ENCODE data around the gene CRB1.
A peak's percentile ranks its signal among the peaks of the same experiment; 100 is the strongest.

CRB1 gene

DNA sequence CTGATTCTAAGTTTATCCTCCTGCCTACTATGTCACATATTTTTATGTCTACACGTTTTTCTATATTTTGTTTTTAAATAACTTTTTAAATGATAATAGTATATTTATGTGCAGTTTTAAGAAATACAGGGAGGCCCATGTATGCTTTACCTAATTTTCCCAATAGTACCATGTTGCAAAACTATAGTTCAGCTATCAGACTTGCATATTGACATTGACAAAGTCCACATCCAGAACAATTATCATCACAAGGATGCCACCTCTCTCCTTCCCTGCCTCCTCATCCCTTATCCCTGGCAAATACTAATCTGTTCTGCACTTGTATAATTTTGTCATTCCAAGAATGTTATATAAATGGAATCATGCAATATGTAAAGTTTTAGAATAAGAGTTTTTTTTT is 90.9 kb downstream of the CRB1 start:
- H3K27ac ChIP-seq (ENCODE audit: insufficient read depth, low read length, poor library complexity, severe bottlenecking) = no peak overlapping the region
- no peaks in the 10 kb centered on the region for H3K36me3 ChIP-seq (ENCODE audit: control insufficient read depth, insufficient read depth, low read length)
- H3K4me1 ChIP-seq (ENCODE audit: control insufficient read depth, insufficient read depth, low read length, poor library complexity, severe bottlenecking) = no peaks in the 10 kb centered on the region
- no peaks in the 10 kb centered on the region for H3K9me3 ChIP-seq (ENCODE audit: control insufficient read depth, low read length)
- no peaks in the 10 kb centered on the region for H3K27me3 ChIP-seq (replicated peaks; ENCODE audit: control insufficient read depth, insufficient read depth, low read length, poor library complexity, severe bottlenecking)
- no peak overlapping the region for H3K4me3 ChIP-seq (ENCODE audit: insufficient read depth, low read depth, low read length, poor library complexity, severe bottlenecking)
- DNase-seq = no peak

- H3K4me1 ChIP-seq (ENCODE audit: control insufficient read depth, insufficient read depth, low read length, poor library complexity, severe bottlenecking) = no peaks in the 10 kb centered on the region
- H3K9me3 ChIP-seq (ENCODE audit: control insufficient read depth, low read length) = no peaks in the 10 kb centered on the region
- H3K27me3 ChIP-seq (replicated peaks; ENCODE audit: control insufficient read depth, insufficient read depth, low read length, poor library complexity, severe bottlenecking) = no peaks in the 10 kb centered on the region
- no peak for DNase-seq
- H3K36me3 ChIP-seq (ENCODE audit: control insufficient read depth, insufficient read depth, low read length) = no peaks in the 10 kb centered on the region
- no peak overlapping the region for H3K4me3 ChIP-seq (ENCODE audit: insufficient read depth, low read depth, low read length, poor library complexity, severe bottlenecking)
- no peak overlapping the region for H3K27ac ChIP-seq (ENCODE audit: insufficient read depth, low read length, poor library complexity, severe bottlenecking)
These were observed 92.0 kb downstream of the CRB1 start for GRCh38 chr1:197360068-197360467.

- Histone ChIP-seq H3K4me1 (ENCODE audit: control insufficient read depth, insufficient read depth, low read length, poor library complexity, severe bottlenecking) (no peaks in the 10 kb centered on the region), H3K27ac (ENCODE audit: insufficient read depth, low read length, poor library complexity, severe bottlenecking) (no peak overlapping the region), H3K36me3 (ENCODE audit: control insufficient read depth, insufficient read depth, low read length) (no peaks in the 10 kb centered on the region), H3K9me3 (ENCODE audit: control insufficient read depth, low read length) (no peaks in the 10 kb centered on the region), H3K4me3 (ENCODE audit: insufficient read depth, low read depth, low read length, poor library complexity, severe bottlenecking) (no peak overlapping the region), H3K27me3 (replicated peaks; ENCODE audit: control insufficient read depth, insufficient read depth, low read length, poor library complexity, severe bottlenecking) (no peaks in the 10 kb centered on the region)
- DNase-seq = no peak
These were observed 94.8 kb downstream of the CRB1 start for GRCh38 chr1:197362871-197363270.

- no peaks in the 10 kb centered on the region for H3K36me3 ChIP-seq (ENCODE audit: control insufficient read depth, insufficient read depth, low read length)
- H3K4me3 ChIP-seq (ENCODE audit: insufficient read depth, low read depth, low read length, poor library complexity, severe bottlenecking) = no peak overlapping the region
- no peaks in the 10 kb centered on the region for H3K9me3 ChIP-seq (ENCODE audit: control insufficient read depth, low read length)
- H3K4me1 ChIP-seq (ENCODE audit: control insufficient read depth, insufficient read depth, low read length, poor library complexity, severe bottlenecking) = no peaks in the 10 kb centered on the region
- DNase-seq = no peak
- H3K27ac ChIP-seq (ENCODE audit: insufficient read depth, low read length, poor library complexity, severe bottlenecking) = no peak overlapping the region
- no peaks in the 10 kb centered on the region for H3K27me3 ChIP-seq (replicated peaks; ENCODE audit: control insufficient read depth, insufficient read depth, low read length, poor library complexity, severe bottlenecking)
These were observed 95.8 kb downstream of the CRB1 start for GRCh38 chr1:197363855-197364254.

GRCh38 chr1:197366996-197367395 is 98.9 kb downstream of the CRB1 start:
- no peaks in the 10 kb centered on the region for H3K27me3 ChIP-seq (replicated peaks; ENCODE audit: control insufficient read depth, insufficient read depth, low read length, poor library complexity, severe bottlenecking)
- no peak overlapping the region for H3K27ac ChIP-seq (ENCODE audit: insufficient read depth, low read length, poor library complexity, severe bottlenecking)
- H3K4me1 ChIP-seq (ENCODE audit: control insufficient read depth, insufficient read depth, low read length, poor library complexity, severe bottlenecking) = no peaks in the 10 kb centered on the region
- DNase-seq = no peak
- H3K4me3 ChIP-seq (ENCODE audit: insufficient read depth, low read depth, low read length, poor library complexity, severe bottlenecking) = no peak overlapping the region
- H3K36me3 ChIP-seq (ENCODE audit: control insufficient read depth, insufficient read depth, low read length) = no peaks in the 10 kb centered on the region
- no peaks in the 10 kb centered on the region for H3K9me3 ChIP-seq (ENCODE audit: control insufficient read depth, low read length)

- H3K27ac ChIP-seq (ENCODE audit: insufficient read depth, low read length, poor library complexity, severe bottlenecking) = no peak overlapping the region
- H3K27me3 ChIP-seq (replicated peaks; ENCODE audit: control insufficient read depth, insufficient read depth, low read length, poor library complexity, severe bottlenecking) = no peaks in the 10 kb centered on the region
- H3K36me3 ChIP-seq (ENCODE audit: control insufficient read depth, insufficient read depth, low read length) = no peaks in the 10 kb centered on the region
- H3K4me3 ChIP-seq (ENCODE audit: insufficient read depth, low read depth, low read length, poor library complexity, severe bottlenecking) = no peak overlapping the region
- H3K9me3 ChIP-seq (ENCODE audit: control insufficient read depth, low read length) = no peaks in the 10 kb centered on the region
- no peaks in the 10 kb centered on the region for H3K4me1 ChIP-seq (ENCODE audit: control insufficient read depth, insufficient read depth, low read length, poor library complexity, severe bottlenecking)
- no peak for DNase-seq
These were observed 99.6 kb downstream of the CRB1 start for GRCh38 chr1:197367627-197368026.

GRCh38 chr1:197374428-197374827 is 106.4 kb downstream of the CRB1 start:
- no peak overlapping the region for H3K27ac ChIP-seq (ENCODE audit: insufficient read depth, low read length, poor library complexity, severe bottlenecking)
- H3K27me3 ChIP-seq (replicated peaks; ENCODE audit: control insufficient read depth, insufficient read depth, low read length, poor library complexity, severe bottlenecking) = no peaks in the 10 kb centered on the region
- H3K4me3 ChIP-seq (ENCODE audit: insufficient read depth, low read depth, low read length, poor library complexity, severe bottlenecking) = no peak overlapping the region
- no peak for DNase-seq
- H3K9me3 ChIP-seq (ENCODE audit: control insufficient read depth, low read length) = no peaks in the 10 kb centered on the region
- H3K4me1 ChIP-seq (ENCODE audit: control insufficient read depth, insufficient read depth, low read length, poor library complexity, severe bottlenecking) = no peaks in the 10 kb centered on the region
- H3K36me3 ChIP-seq (ENCODE audit: control insufficient read depth, insufficient read depth, low read length) = no peaks in the 10 kb centered on the region

DNA sequence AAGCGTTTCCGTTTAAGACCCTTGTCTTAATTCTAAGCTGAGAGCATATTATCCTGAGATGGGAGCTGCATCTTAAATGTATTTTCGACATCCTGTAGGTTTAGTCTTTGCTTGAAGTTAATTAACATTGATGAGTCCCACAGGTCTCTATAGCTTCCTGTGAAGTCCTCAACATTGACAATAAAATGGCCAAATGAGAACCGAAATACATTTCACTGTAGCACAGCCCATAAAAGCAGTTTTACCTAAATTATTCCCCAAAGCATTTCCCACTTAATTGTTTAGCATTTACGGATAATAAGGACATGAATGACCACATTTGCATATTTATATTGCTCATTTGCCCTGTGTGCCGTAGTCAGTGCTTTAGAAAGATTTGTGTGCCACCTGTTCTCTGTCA is 116.4 kb downstream of the CRB1 start:
- Histone ChIP-seq H3K4me3 (ENCODE audit: insufficient read depth, low read depth, low read length, poor library complexity, severe bottlenecking) (no peak overlapping the region), H3K27me3 (replicated peaks; ENCODE audit: control insufficient read depth, insufficient read depth, low read length, poor library complexity, severe bottlenecking) (no peaks in the 10 kb centered on the region), H3K27ac (ENCODE audit: insufficient read depth, low read length, poor library complexity, severe bottlenecking) (no peak overlapping the region), H3K4me1 (ENCODE audit: control insufficient read depth, insufficient read depth, low read length, poor library complexity, severe bottlenecking) (no peaks in the 10 kb centered on the region), H3K36me3 (ENCODE audit: control insufficient read depth, insufficient read depth, low read length) (no peaks in the 10 kb centered on the region), H3K9me3 (ENCODE audit: control insufficient read depth, low read length) (no peaks in the 10 kb centered on the region)
- DNase-seq = no peak

- Histone ChIP-seq H3K4me1 (ENCODE audit: control insufficient read depth, insufficient read depth, low read length, poor library complexity, severe bottlenecking) (peaks cover 17% of the 10 kb centered on the region), H3K36me3 (ENCODE audit: control insufficient read depth, insufficient read depth, low read length) (no peaks in the 10 kb centered on the region), H3K27me3 (replicated peaks; ENCODE audit: control insufficient read depth, insufficient read depth, low read length, poor library complexity, severe bottlenecking) (no peaks in the 10 kb centered on the region), H3K4me3 (ENCODE audit: insufficient read depth, low read depth, low read length, poor library complexity, severe bottlenecking) (no peak overlapping the region), H3K27ac (ENCODE audit: insufficient read depth, low read length, poor library complexity, severe bottlenecking) (no peak overlapping the region), H3K9me3 (ENCODE audit: control insufficient read depth, low read length) (no peaks in the 10 kb centered on the region)
- DNase-seq = no peak
These were observed 120.7 kb downstream of the CRB1 start for GRCh38 chr1:197388801-197389200.

- Histone ChIP-seq H3K36me3 (ENCODE audit: control insufficient read depth, insufficient read depth, low read length) (no peaks in the 10 kb centered on the region), H3K9me3 (ENCODE audit: control insufficient read depth, low read length) (no peaks in the 10 kb centered on the region), H3K27ac (ENCODE audit: insufficient read depth, low read length, poor library complexity, severe bottlenecking) (peak overlapping the region; percentile 36), H3K4me1 (ENCODE audit: control insufficient read depth, insufficient read depth, low read length, poor library complexity, severe bottlenecking) (peaks cover 17% of the 10 kb centered on the region), H3K4me3 (ENCODE audit: insufficient read depth, low read depth, low read length, poor library complexity, severe bottlenecking) (no peak overlapping the region), H3K27me3 (replicated peaks; ENCODE audit: control insufficient read depth, insufficient read depth, low read length, poor library complexity, severe bottlenecking) (no peaks in the 10 kb centered on the region)
- no peak for DNase-seq
These were observed 122.8 kb downstream of the CRB1 start for GRCh38 chr1:197390856-197391255.
